ENCODE data around the gene IHH. TPM values are rescaled to one million over a fixed set of nuclear protein-coding genes. Genes with fewer than 3 reads are reported as not detected.

The IHH gene
- total RNA-seq, 1 donor from 2014 or later: not detected

GRCh38 chr2:219078951-219079350 lies 18.2 kb upstream of the IHH start:
- no peak for DNase-seq (ENCODE audit: low spot score)
- intact Hi-C loops (cut with DNase I): no loop called here

- intact Hi-C loops (cut with DNase I): no loop called here
Measured at GRCh38 chr2:219078126-219078525, 17.4 kb upstream of the IHH start.

GRCh38 chr2:219076253-219076652 lies 15.5 kb upstream of the IHH start:
- intact Hi-C loops (cut with DNase I): no loop called here
- DNase-seq (ENCODE audit: low spot score): no peak

More at GRCh38 chr2:219078126-219078525, 17.4 kb upstream of the IHH start:
- DNase-seq (ENCODE audit: low spot score): no peak

DNA sequence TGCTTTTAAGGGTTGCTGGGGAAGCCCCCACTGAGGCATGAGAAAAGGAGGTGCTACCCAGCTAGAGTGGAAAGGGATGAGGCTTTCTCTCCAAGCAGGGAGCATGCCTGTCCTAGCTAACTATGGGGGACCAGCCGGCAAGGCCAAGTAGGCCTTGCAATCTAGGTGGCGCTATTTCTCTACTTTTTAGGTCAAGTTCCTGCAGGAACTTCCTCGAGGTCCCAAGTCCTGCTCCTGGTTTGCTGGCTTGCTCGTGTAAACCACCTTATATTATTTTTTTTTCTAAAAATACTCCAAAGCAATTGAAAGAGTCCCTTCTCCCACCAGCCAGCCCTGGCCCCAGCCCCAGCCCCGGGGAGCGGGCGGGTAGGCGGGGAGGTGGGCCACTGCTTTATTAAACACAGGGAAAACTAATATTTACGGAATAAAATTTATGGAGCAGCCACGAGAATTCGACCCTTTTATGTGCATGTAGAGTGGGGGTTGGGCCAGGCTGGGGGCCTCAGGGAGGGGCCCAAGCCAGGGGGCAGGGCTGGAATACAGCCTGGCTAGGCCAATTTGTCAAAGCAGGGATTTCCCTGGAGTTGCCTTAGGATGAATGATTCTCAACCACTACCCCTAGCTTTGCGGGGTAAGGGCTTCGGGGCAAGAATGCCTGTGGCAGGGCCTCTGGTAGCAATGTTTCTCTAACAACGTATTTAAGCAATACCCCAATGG lies 12.8 kb upstream of the IHH start:
- DNase-seq (ENCODE audit: low spot score): no peak
- intact Hi-C loops (cut with DNase I): loop anchor here (5.0 kb wide), 1 partner anchor 44 kb away; no protein-coding TSS in a partner anchor

DNA sequence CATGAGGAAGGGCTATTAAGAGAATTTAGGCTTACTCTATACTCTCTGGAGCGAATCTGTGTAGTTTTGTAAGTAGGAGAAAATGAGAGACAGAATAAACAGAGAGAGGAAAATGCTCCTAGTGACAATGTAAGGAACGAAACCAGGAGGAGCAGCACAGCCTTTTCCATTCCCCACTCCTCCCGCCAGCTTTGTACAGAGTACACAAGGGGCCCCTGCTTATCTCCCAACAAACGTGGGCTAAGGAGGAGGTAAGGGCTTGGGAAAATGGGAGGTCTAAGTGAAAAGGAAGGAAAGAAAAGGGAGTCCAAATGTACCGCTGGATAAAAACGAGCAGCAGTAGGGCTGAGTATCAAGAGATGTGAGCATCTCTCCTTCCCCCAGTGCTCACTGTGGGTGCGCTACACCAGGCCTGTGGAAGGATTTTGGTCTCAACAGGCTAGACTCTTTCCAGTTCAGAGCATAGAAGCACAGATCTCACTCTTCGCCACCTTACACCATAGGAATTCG lies 12.1 kb upstream of the IHH start:
- intact Hi-C loops (cut with DNase I): loop anchor here (5.0 kb wide), 1 partner anchor 45 kb away; no protein-coding TSS in a partner anchor
- DNase-seq (ENCODE audit: low spot score): no peak

DNA sequence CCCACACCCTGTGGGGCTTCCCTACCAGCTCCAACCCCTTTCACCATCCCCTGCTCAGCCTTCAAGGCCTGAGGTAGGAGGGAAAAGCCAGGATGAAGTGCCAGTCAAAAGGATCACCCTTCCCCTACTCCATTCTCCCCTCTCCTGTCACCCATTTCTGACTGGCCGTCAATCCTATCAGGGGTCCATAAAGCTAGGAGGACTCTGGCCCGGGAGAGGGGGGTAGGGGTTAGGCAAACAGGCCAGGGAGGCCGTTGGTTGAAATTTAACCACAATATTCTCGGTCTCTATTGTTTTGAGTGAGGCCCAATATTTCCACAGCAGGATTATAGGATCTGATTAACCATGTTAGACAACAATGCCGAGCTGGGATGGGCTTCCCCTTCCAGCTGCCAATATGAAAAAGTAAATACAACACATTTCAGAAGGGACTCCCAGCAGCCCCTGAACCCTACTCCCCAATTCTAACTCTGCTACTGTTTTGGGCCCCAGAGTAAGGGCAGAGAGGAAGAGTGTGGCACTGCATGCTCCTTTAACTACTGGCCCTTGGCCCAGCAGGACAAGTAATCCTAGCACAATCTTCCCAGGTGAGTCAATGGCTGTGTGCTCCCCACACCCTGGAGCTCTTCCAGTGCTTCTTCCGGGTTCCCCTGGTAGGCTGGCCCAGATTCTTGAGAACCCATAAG lies 10.6 kb upstream of the IHH start:
- intact Hi-C loops (cut with DNase I): loop anchor here (5.0 kb wide), 1 partner anchor 46 kb away; no protein-coding TSS in a partner anchor
- no peak for DNase-seq (ENCODE audit: low spot score)

DNA sequence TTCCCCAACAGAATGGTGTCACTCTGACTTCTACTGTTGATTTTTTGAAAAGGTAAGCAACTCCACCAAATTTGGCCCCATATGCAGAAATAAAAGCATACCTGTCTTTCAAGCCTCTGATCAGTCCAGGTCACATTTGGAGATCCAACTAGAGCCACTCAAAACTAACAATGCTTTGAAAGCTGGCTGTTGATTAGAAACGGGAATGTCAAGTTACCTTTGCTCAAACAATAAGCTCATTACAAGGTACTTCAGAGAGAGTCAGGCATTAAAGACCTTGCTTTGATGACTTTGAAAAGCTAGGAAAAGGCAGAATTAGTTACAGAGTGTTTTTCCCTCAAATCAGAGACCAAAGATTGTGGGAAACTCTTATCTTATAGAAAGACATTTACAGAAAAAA lies 4.8 kb upstream of the IHH start:
- intact Hi-C loops (cut with DNase I): no loop called here
- DNase-seq (ENCODE audit: low spot score): no peak

DNA sequence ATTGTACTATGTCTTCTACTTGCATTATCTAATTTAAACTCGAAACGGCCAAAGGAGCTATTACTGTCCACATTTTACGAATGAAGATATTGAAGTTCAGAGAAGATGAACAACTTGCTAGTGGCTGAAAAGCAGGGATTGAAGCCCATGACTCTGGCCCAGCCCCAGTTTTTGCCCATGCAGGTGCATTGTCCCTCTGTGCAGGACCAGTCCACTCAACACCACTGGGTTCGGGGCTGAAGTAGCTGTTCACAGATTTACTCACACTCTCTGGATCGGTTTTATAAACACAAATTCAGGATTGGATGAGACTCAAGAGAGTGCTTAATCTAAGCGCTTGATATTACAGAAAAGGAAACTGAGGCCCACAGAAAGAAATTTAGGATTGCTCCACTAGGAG lies 1.4 kb upstream of the IHH start:
- intact Hi-C loops (cut with DNase I): no loop called here
- DNase-seq (ENCODE audit: low spot score): no peak

DNA sequence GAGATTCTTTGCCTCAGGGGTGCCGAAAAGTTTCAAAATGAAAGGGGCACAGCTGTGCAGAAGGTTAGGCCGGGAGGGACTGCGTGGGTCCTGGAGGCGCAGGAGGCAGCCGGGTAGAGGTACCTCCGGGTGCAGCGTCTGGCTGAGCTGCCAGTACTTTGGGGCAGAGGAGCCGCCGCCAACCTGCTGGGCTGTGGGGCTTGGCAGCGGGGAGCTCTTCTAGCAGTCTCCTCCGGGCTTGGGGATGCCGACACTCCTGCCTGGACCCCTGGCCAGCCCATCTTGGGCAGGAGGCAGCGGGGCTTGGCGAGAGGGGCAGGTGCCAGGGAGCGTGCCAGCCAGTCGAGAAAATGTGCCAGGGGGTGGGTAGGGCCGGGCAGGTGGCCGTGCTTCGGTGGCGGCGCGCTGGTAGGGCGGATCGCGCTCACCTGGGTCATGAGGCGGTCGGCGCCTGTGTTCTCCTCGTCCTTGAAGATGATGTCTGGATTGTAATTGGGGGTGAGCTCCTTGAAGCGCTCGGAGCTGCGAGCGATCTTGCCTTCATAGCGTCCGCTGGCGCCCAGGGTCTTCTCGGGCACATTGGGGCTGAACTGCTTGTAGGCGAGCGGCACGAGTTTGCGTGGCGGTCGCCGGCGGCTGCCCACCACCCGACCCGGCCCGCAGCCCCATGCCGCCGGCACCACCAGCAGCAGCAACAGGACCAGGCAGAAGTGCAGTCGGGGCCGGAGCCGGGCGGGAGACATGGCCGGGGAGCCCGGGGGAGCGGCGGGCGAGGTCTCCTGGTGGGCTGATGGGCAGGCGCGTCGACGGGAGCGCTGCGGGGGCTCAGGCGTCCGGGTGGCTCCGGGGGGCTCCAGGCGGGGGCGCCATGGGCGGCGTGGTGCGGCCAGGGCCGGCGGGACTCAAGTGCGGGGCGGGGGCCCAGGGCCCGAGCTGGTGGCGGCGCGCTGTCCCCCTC lies 717 bp downstream of the IHH start:
- intact Hi-C loops (cut with DNase I): loop anchor here (5.0 kb wide), 1 partner anchor 242 kb away; no protein-coding TSS in a partner anchor
- no peak for DNase-seq (ENCODE audit: low spot score)

DNA sequence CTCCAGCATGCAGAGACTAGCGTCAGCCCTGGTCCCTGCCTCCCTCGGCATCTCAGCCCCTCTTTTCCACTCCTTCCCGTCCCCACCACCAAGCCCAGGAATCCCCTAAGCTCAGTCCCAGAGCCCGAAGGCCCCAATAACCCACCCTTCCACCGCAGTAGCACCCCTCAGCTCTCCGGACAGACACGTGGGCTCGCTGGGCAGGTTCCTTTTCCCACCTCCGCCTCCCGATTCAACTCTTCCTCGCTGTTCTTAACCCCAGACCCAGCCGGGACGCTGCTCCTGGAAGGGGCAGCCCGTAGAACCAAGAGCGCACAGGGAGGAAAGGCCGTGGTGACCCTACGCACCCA lies 1.4 kb downstream of the IHH start:
- intact Hi-C loops (cut with DNase I): loop anchor here (5.0 kb wide), 1 partner anchor 243 kb away; no protein-coding TSS in a partner anchor
- no peak for DNase-seq (ENCODE audit: low spot score)

DNA sequence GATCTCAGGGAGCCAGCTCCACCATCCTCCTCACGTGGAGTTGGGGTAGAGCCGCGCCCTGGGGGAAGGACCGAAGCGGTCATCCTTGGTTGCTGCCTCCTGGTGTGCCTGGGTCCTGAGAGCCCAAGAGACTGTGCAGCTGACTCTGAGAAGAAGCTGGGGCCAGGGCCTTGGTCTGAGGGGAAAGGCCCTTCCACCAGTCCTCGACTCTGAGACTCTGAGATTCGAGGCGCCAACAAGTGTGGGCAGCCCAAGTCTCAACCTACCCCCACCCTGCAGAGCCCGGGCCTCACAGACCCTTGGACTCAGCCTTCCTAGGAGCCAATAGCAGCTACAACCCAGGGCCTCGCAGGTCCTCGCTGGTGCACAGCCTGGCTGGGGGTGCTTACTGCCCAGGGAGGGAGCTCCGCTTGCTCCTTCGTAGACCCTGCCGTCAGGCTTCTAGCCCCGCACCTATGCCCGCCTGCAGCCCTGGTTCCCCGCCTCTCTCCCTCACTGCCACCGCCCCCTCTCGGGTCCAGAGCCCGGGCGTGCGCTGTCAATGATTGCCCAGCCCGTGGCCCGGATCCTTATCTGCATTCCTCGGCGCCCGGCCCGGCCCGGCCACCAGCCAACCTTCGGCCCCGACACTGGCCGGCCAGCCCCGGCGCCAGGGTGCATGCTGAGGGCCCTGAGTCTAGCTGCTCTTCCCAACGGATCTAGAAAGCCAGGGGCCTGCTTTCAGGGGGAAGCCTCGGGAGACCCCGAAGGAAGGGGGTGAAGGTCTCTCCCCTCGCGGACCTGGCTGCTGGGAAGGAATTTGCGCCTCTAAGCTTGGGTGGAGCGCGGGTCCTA lies 2.0 kb downstream of the IHH start:
- no peak for DNase-seq (ENCODE audit: low spot score)
- intact Hi-C loops (cut with DNase I): loop anchor here (1.0 to 5.0 kb wide), 3 partner anchors 61 to 244 kb away; no protein-coding TSS in a partner anchor

- DNase-seq (ENCODE audit: low spot score): peak; percentile 89
- intact Hi-C loops (cut with DNase I): loop anchor here (1.0 to 5.0 kb wide), 3 partner anchors 61 to 244 kb away; no protein-coding TSS in a partner anchor
Measured at GRCh38 chr2:219057709-219058540, 2.8 kb downstream of the IHH start.

- DNase-seq (ENCODE audit: low spot score): no peak
- intact Hi-C loops (cut with DNase I): loop anchor here (5.0 kb wide), 1 partner anchor 245 kb away; no protein-coding TSS in a partner anchor
Measured at GRCh38 chr2:219056896-219057708, 3.6 kb downstream of the IHH start.

- DNase-seq (ENCODE audit: low spot score): no peak
- intact Hi-C loops (cut with DNase I): loop anchor here (5.0 kb wide), 1 partner anchor 246 kb away; no protein-coding TSS in a partner anchor
Measured at GRCh38 chr2:219056176-219056895, 4.4 kb downstream of the IHH start.

GRCh38 chr2:219054956-219055903 lies 5.5 kb downstream of the IHH start:
- intact Hi-C loops (cut with DNase I): loop anchor here (5.0 kb wide), 1 partner anchor 247 kb away; no protein-coding TSS in a partner anchor

More at GRCh38 chr2:219054956-219055903, 5.5 kb downstream of the IHH start:
- DNase-seq (ENCODE audit: low spot score): no peak

Measured in cardiac septum (tissue), 1 donor.